Activated CD8-positive, alpha-beta T cell treated with anti-CD3 and anti-CD28 coated beads for 36 hours (primary cell): Measurements from ENCODE around the gene NDOR1. TPM values are rescaled to one million over a fixed set of nuclear protein-coding genes. Genes with fewer than 3 reads are reported as not detected.
"Not testable (repeated sequence)": the region's sequence is repeated elsewhere in the genome, so short reads cannot be mapped to it uniquely, and the experiment has no call there.

Experiments
- ATAC-seq: fragments of 200-7000 bp; cut with Tn5 transposase; one replicate; pipeline ENCODE4 v1.10.0; 2021; ENCODE audit warnings: mild to moderate bottlenecking, moderate library complexity
- CTCF ChIA-PET: fragments of 350-600 bp; sonication (Branson Sonifier 250); formaldehyde crosslinking; loops from one replicate; lab custom pipeline; 2021; ENCODE audit warnings: antibody characterized with exemption; lab: Charles Lee
- POLR2A ChIA-PET: fragments of 350-600 bp; sonication (Branson Sonifier 250); formaldehyde crosslinking; loops from one replicate; lab custom pipeline; 2021; ENCODE audit warnings: antibody characterized with exemption; lab: Charles Lee
- DNase-seq: peaks from one replicate; pipeline ENCODE4 v3.0.0-alpha.2; 2020
- H3K27ac Mint-ChIP-seq: one replicate; pipeline ENCODE4 v1.8.0; 2021; ENCODE audit warnings: mild to moderate bottlenecking, mixed read lengths
- H3K27me3 Mint-ChIP-seq: one replicate; pipeline ENCODE4 v1.8.0; 2021; ENCODE audit warnings: mixed read lengths
- H3K36me3 Mint-ChIP-seq: one replicate; pipeline ENCODE4 v1.8.0; 2021; ENCODE audit warnings: low read depth, mixed read lengths
- H3K4me1 Mint-ChIP-seq: one replicate; pipeline ENCODE4 v1.8.0; 2021; ENCODE audit warnings: low read depth, mixed read lengths
- H3K4me3 Mint-ChIP-seq: one replicate; pipeline ENCODE4 v1.8.0; 2021; ENCODE audit warnings: mild to moderate bottlenecking, moderate library complexity, mixed read lengths
- H3K9me3 Mint-ChIP-seq: one replicate; pipeline ENCODE4 v1.8.0; 2021; ENCODE audit warnings: mixed read lengths
- CTCF ChIP-seq: fragments of 200-600 bp; IDR thresholded peaks from one replicate; pipeline ENCODE4 v1.8.0; 2022; ENCODE audit warnings: antibody characterized with exemption, mild to moderate bottlenecking
- intact Hi-C: fragments of 100-400 bp; cut with micrococcal nuclease; formaldehyde crosslinking; loops from one replicate; pipeline ENCODE4 v1.10.0; 2022
- total RNA-seq, 2 experiments: library from RNA; stranded (reverse); gene quantifications; one replicate each; pipeline ENCODE4 v1.2.3, GENCODE V29; 2021

NDOR1 gene
- total RNA-seq, 2 experiments from 2014 or later, result 29.5 to 30.7 TPM

GRCh38 chr9:137256362-137256761 is 50.9 kb downstream of the NDOR1 start:
- H3K27ac Mint-ChIP-seq, result no peak overlapping the region
- no peaks in the 10 kb centered on the region for H3K27me3 Mint-ChIP-seq
- ChIA-PET CTCF (interaction anchor here (1.0 to 1.5 kb wide), 5 partner anchors 16 to 160 kb away, joined by 3 to 13 read pairs (median 3); no protein-coding TSS in a partner anchor), POLR2A (interaction anchor here (0.8 to 7.2 kb wide), 6 partner anchors 11 to 141 kb away, joined by 3 to 113 read pairs (median 4); partner anchors contain the start of gene TUBB4B)
- ATAC-seq, result no peak
- no peaks in the 10 kb centered on the region for H3K9me3 Mint-ChIP-seq
- H3K36me3 Mint-ChIP-seq, result peaks cover 10% of the 10 kb centered on the region
- intact Hi-C loops, result no loop called here
- peak overlapping the region; percentile 83 for H3K4me3 Mint-ChIP-seq
- peaks cover 14% of the 10 kb centered on the region for H3K4me1 Mint-ChIP-seq
- TF ChIP-seq CTCF, result no peak
- DNase-seq, result no peak

- POLR2A ChIA-PET, result interaction anchor here (7.2 kb wide), 1 partner anchor 16 kb away, joined by 113 read pairs; the partner anchor contains the start of gene TUBB4B
- no peaks in the 10 kb centered on the region for H3K27me3 Mint-ChIP-seq
Measured at GRCh38 chr9:137256856-137257255, 51.4 kb downstream of the NDOR1 start.

GRCh38 chr9:137262173-137262908 is 56.8 kb downstream of the NDOR1 start:
- peaks cover 16% of the 10 kb centered on the region for H3K36me3 Mint-ChIP-seq
- H3K4me3 Mint-ChIP-seq, H3K27ac Mint-ChIP-seq, intact Hi-C loops, H3K27me3 Mint-ChIP-seq, H3K9me3 Mint-ChIP-seq, ATAC-seq, DNase-seq, H3K4me1 Mint-ChIP-seq, POLR2A ChIA-PET: not testable (repeated sequence)
- CTCF ChIA-PET, result interaction anchor here (1.4 to 1.6 kb wide), 2 partner anchors 12 to 39 kb away, joined by 3 to 4 read pairs; no protein-coding TSS in a partner anchor
- TF ChIP-seq CTCF, result peak; percentile 45

More at GRCh38 chr9:137256856-137257255, 51.4 kb downstream of the NDOR1 start:
- DNase-seq (no peak), ATAC-seq (no peak)
- intact Hi-C loops, result no loop called here
- no peaks in the 10 kb centered on the region for H3K9me3 Mint-ChIP-seq
- H3K4me1 Mint-ChIP-seq, result peaks cover 14% of the 10 kb centered on the region
- no peak for TF ChIP-seq CTCF
- H3K36me3 Mint-ChIP-seq, result peaks cover 15% of the 10 kb centered on the region
- H3K27ac Mint-ChIP-seq, result no peak overlapping the region
- peak overlapping the region; percentile 83 for H3K4me3 Mint-ChIP-seq
- CTCF ChIA-PET, result interaction anchor here (1.0 to 1.5 kb wide), 6 partner anchors 16 to 210 kb away, joined by 3 to 13 read pairs (median 3); no protein-coding TSS in a partner anchor

- DNase-seq, result no peak
- no peak for TF ChIP-seq CTCF
- POLR2A ChIA-PET, result no interaction called here
- intact Hi-C loops, result no loop called here
- Mint-ChIP-seq H3K27me3 (no peaks in the 10 kb centered on the region), H3K9me3 (no peaks in the 10 kb centered on the region), H3K36me3 (peaks cover 19% of the 10 kb centered on the region), H3K27ac (no peak overlapping the region), H3K4me3 (no peak overlapping the region), H3K4me1 (no peaks in the 10 kb centered on the region)
- no peak for ATAC-seq
- CTCF ChIA-PET, result no interaction called here
Measured at GRCh38 chr9:137262909-137263285, 57.4 kb downstream of the NDOR1 start.

- Mint-ChIP-seq H3K9me3 (no peaks in the 10 kb centered on the region), H3K4me3 (no peak overlapping the region), H3K27ac (no peak overlapping the region), H3K4me1 (no peaks in the 10 kb centered on the region), H3K36me3 (peaks cover 21% of the 10 kb centered on the region), H3K27me3 (no peaks in the 10 kb centered on the region)
- no peak for ATAC-seq
- intact Hi-C loops, result no loop called here
- POLR2A ChIA-PET, result interaction anchor here (0.5 to 1.0 kb wide), 2 partner anchors 13 to 147 kb away, joined by 3 read pairs; no protein-coding TSS in a partner anchor
- CTCF ChIA-PET, result no interaction called here
- DNase-seq, result no peak
- TF ChIP-seq CTCF, result no peak
Measured at GRCh38 chr9:137263506-137263905, 58.0 kb downstream of the NDOR1 start.
